Nephron progenitor cell (in vitro differentiated cells): ENCODE data around the gene PTK6.

Experiments used
- DNase-seq: peaks from one replicate; pipeline ENCODE4 v3.0.0; 2021
- H3K27ac Mint-ChIP-seq: 2 replicates; pipeline ENCODE4 v1.8.0; 2021; ENCODE audit warnings: mild to moderate bottlenecking, moderate library complexity, mixed read lengths
- H3K27me3 Mint-ChIP-seq: 2 replicates; pipeline ENCODE4 v1.8.0; 2021; ENCODE audit warnings: mild to moderate bottlenecking, low read depth, mixed read lengths; ENCODE audit not compliant: poor library complexity
- H3K36me3 Mint-ChIP-seq: 2 replicates; pipeline ENCODE4 v1.8.0; 2021; ENCODE audit warnings: low read depth, mixed read lengths
- H3K4me1 Mint-ChIP-seq: 2 replicates; pipeline ENCODE4 v1.8.0; 2021; ENCODE audit warnings: mixed read lengths
- H3K4me3 Mint-ChIP-seq: 2 replicates; pipeline ENCODE4 v1.8.0; 2021; ENCODE audit warnings: mild to moderate bottlenecking, moderate library complexity, mixed read lengths
- H3K9me3 Mint-ChIP-seq: 2 replicates; pipeline ENCODE4 v1.8.0; 2021; ENCODE audit warnings: mild to moderate bottlenecking, moderate library complexity, mixed read lengths
- CTCF ChIP-seq: fragments of 200-600 bp; sonication (generic); IDR thresholded peaks from 2 replicates; pipeline ENCODE4 v1.5.0; 2021; ENCODE audit warnings: antibody characterized with exemption

Gene PTK6

GRCh38 chr20:63558804-63559484 lies 21.8 kb upstream of the PTK6 start:
- Mint-ChIP-seq H3K36me3 (peaks cover 5% of the 10 kb centered on the region), H3K4me1 (peaks cover 6% of the 10 kb centered on the region), H3K9me3 (no peaks in the 10 kb centered on the region), H3K27ac (no peak overlapping the region), H3K4me3 (no peak overlapping the region), H3K27me3 (peaks cover 10% of the 10 kb centered on the region)
- no peak for DNase-seq
- TF ChIP-seq CTCF, result no peak

GRCh38 chr20:63557481-63557891 lies 20.3 kb upstream of the PTK6 start:
- Mint-ChIP-seq H3K9me3 (no peaks in the 10 kb centered on the region), H3K27ac (peak overlapping the region; percentile 54), H3K27me3 (peaks cover 10% of the 10 kb centered on the region), H3K36me3 (peaks cover 5% of the 10 kb centered on the region), H3K4me3 (no peak overlapping the region), H3K4me1 (peaks cover 10% of the 10 kb centered on the region)
- DNase-seq, result no peak
- TF ChIP-seq CTCF, result no peak

GRCh38 chr20:63556873-63557478 lies 19.8 kb upstream of the PTK6 start:
- H3K27me3 Mint-ChIP-seq, result peaks cover 12% of the 10 kb centered on the region
- DNase-seq, result no peak
- peaks cover 14% of the 10 kb centered on the region for H3K4me1 Mint-ChIP-seq
- no peak for TF ChIP-seq CTCF
- H3K27ac Mint-ChIP-seq, result peak overlapping the region; percentile 54
- no peaks in the 10 kb centered on the region for H3K9me3 Mint-ChIP-seq
- no peak overlapping the region for H3K4me3 Mint-ChIP-seq
- H3K36me3 Mint-ChIP-seq, result peaks cover 5% of the 10 kb centered on the region

GRCh38 chr20:63555661-63556381 lies 18.6 kb upstream of the PTK6 start:
- H3K27ac Mint-ChIP-seq, result no peak overlapping the region

More at GRCh38 chr20:63555661-63556381, 18.6 kb upstream of the PTK6 start:
- Mint-ChIP-seq H3K9me3 (no peaks in the 10 kb centered on the region), H3K4me3 (no peak overlapping the region), H3K27me3 (peaks cover 16% of the 10 kb centered on the region), H3K4me1 (peaks cover 18% of the 10 kb centered on the region), H3K36me3 (peaks cover 5% of the 10 kb centered on the region)
- no peak for TF ChIP-seq CTCF
- no peak for DNase-seq
